Epithelial cell of proximal tubule (primary cell): ENCODE measurements around the gene NFAM1. TPM values are rescaled to one million over a fixed set of nuclear protein-coding genes. Genes with fewer than 3 reads are reported as not detected.

Source experiments
- DNase-seq: peaks from one replicate; pipeline ENCODE4 v3.0.0-alpha.2; 2011; ENCODE audit warnings: low read depth
- H3K4me3 ChIP-seq: 2 replicates; pipeline ENCODE4 v1.5.1; 2011; ENCODE audit warnings: low read depth, mild to moderate bottlenecking, low read length
- total RNA-seq: library from RNA; depleted of rRNA; stranded (reverse); fragments of >200 nt; gene quantifications from 2 replicates; pipeline ENCODE4 v1.2.3, GENCODE V29; 2015
- TF ChIP-seq, protein P1 (sequence below): conservative IDR thresholded peaks from 2 replicates; pipeline ENCODE4 v1.5.1; 2012; ENCODE audit warnings: low read depth, mild to moderate bottlenecking, low read length

Gene NFAM1, protein sequence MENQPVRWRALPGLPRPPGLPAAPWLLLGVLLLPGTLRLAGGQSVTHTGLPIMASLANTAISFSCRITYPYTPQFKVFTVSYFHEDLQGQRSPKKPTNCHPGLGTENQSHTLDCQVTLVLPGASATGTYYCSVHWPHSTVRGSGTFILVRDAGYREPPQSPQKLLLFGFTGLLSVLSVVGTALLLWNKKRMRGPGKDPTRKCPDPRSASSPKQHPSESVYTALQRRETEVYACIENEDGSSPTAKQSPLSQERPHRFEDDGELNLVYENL
- total RNA-seq = not detected in 2 replicates

DNA sequence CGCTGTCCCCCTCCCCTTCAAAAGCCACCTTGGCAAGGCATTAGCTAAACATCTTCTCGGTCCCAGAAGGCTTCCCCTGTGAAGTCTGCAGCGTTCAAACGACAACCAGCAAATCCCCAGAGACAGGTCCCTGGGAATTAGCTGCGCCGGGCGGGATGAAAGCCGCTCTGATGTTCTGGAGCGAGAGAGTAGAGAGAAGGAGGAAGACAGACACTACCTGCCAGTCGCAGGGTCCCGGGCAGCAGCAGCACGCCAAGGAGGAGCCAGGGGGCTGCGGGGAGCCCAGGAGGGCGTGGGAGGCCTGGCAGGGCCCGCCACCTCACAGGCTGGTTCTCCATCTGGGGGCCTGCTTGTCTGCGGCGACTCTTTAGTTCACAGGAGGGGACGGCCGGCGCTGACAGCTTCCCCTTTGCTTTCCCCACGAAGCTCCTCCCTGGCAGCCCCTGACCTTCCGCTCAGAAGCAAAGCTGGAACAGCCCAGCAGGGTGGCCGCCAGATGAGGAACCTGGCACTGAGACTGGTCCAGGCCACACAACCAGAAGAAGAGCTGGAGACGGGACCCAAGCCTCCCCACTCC, at the start of gene NFAM1:
Gene NFAM1 (minus strand): TSS at position 384 of the 577 bp plus-strand sequence. CDS start 46 bp downstream, at position 338.
- TF ChIP-seq, protein P1, sequence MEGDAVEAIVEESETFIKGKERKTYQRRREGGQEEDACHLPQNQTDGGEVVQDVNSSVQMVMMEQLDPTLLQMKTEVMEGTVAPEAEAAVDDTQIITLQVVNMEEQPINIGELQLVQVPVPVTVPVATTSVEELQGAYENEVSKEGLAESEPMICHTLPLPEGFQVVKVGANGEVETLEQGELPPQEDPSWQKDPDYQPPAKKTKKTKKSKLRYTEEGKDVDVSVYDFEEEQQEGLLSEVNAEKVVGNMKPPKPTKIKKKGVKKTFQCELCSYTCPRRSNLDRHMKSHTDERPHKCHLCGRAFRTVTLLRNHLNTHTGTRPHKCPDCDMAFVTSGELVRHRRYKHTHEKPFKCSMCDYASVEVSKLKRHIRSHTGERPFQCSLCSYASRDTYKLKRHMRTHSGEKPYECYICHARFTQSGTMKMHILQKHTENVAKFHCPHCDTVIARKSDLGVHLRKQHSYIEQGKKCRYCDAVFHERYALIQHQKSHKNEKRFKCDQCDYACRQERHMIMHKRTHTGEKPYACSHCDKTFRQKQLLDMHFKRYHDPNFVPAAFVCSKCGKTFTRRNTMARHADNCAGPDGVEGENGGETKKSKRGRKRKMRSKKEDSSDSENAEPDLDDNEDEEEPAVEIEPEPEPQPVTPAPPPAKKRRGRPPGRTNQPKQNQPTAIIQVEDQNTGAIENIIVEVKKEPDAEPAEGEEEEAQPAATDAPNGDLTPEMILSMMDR = no peak
- no peak for DNase-seq
- H3K4me3 ChIP-seq = no peak within 1 kb of the TSS

DNA sequence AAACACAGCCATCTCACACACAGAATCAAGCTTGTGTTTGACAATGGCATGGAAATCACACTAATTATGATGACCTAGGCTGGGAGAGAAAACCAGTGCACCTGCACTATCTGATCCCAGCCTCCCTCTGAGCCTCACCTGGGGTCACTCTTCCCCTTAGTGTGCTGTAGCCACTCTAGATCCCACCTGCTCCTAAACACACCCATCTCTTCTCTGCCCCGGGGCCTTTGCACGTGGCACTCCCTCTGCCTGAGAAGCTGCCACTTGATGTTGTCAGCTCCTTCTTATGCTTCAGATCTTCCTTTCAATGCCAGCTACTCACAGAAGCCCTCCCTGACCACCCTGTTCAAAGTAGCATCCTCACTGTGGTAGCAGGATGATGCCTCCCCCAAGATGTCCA, 42.9 kb upstream of the NFAM1 start:
- TF ChIP-seq, protein P1 = no peak
- H3K4me3 ChIP-seq = no peak overlapping the region
- DNase-seq = no peak

DNA sequence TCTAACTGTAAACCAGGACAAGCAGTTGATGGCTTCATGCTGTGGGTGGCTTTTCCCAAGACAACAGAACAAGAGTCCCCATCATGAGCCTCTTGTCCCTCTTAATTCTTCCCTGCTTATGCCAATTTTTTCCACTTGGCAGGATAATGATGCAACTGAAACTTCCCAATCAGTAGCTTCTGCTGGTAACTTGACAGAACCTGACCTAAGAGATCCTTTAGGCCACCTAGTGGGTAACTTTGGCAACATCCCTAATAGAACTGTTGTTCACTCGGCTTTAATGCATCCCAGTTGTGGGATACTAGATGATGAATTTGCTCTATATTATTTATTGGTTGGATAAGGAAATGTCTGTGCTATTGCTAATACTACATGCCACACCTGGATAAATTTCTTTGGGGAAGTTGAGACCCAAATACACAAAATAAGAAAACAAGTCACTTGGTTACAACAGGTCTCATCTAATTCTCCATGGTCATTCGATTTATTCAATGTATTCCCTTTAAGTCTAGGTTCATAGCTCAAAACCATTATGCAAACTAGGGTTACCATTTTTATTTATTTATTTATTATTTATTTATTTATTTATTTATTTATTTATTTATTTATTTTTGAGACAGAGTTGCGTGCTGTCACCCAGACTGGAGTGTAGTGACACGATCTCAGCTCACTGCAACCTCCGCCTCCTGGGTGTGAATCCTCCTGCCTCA, 41.4 kb upstream of the NFAM1 start:
- peak; percentile 26 for DNase-seq
- no peak overlapping the region for H3K4me3 ChIP-seq
- TF ChIP-seq, protein P1 = peak; percentile 81

DNA sequence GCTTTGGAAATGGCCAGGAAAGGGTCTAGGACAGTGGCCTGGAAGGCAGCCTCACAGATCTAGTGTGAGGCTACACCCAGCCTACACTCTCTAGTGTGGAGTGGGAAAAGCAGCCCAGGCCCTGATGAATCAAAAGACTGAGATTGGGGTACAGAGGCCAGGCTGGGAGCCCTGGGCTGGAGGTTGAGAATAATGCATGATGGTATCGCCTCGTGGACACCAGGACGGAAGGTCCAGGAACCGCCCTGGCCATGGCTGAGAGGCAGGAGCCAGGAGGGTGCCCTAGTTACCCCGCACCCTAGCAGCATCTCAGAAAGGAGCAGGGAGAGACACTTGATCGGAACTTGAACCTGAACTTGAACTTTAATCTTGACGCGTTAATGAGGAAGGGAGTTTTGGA, 40.5 kb upstream of the NFAM1 start:
- H3K4me3 ChIP-seq = no peak overlapping the region
- TF ChIP-seq, protein P1 = no peak
- DNase-seq = no peak

DNA sequence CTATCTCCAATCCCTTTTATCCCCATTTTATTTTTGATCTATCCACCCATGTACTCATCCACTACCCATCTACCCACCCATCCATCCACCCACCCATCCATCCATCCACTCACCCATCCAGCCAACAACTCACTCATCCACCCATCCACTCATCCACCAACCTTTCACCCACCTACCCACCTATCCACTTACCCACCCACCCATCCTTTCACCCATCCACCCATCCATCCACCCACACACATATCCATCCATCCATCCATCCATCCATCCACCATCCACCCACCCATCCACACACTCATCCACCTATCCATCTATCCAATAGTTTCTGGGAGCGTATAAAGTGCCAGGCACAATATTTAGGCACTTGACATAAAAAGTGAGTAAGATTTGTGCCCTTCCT, 39.2 kb upstream of the NFAM1 start:
- no peak for DNase-seq
- TF ChIP-seq, protein P1 = no peak
- H3K4me3 ChIP-seq = no peak overlapping the region

DNA sequence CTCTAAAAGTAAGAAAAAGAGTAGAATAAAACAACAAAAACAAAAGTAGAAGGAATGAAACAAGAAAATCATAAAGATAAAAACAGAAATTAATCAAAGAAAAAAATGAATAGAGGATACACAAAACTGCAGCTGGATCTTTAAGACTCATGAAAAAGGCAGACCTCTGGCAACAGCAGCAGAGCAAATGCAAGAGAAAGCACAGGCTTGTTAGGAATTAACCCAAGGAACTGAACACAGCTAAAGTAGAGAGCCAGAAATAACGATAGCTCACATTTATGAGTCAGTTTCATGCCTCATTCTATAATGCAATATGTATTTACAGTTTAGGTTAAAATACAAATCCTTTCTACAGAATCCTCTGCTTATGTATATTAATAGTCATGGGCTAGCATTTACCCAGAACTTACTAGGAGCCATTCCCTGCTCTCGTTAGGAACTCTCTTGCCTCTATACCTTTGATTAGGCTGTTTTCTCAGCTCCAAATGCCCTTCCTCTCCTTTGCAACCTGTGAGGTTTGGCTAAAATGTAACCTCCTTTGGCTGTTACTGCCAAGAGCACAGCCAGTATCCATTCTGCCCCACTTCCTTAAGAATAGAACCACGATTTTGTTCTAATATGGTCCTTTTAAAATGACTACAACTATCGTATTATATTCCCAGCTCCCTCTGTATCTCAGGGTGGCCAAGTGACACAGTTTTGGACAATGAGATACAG, 38.3 kb upstream of the NFAM1 start:
- TF ChIP-seq, protein P1 = no peak
- peak; percentile 6 for DNase-seq
- H3K4me3 ChIP-seq = peak overlapping the region; percentile 26
